DND-41 (cell line): ENCODE results near the gene RSPH6A.
A peak's percentile ranks its signal among the peaks of the same experiment; 100 is the strongest.

Experiments used
- ATAC-seq: fragments of 200-7000 bp; cut with Tn5 transposase; 3 replicates; pipeline ENCODE4 v1.9.1; 2021; ENCODE audit warnings: low read depth; ENCODE audit not compliant: insufficient read depth
- DNase-seq: peaks from one replicate; pipeline ENCODE4 v3.0.0-alpha.2; 2020
- H2AFZ ChIP-seq: 2 replicates; pipeline ENCODE4 v1.6.0; 2012; ENCODE audit warnings: low read depth, low read length
- H3K27ac ChIP-seq: 2 replicates; pipeline ENCODE4 v1.5.1; 2012; ENCODE audit warnings: low read length, inconsistent platforms
- H3K27me3 ChIP-seq: fragments of 200-600 bp; sonication (generic); 2 replicates; pipeline ENCODE4 v1.6.0; 2012; ENCODE audit warnings: low read length, mild to moderate bottlenecking, inconsistent platforms; ENCODE audit not compliant: insufficient read depth, poor library complexity
- H3K36me3 ChIP-seq: 2 replicates; pipeline ENCODE4 v1.5.1; 2012; ENCODE audit warnings: low read length, inconsistent platforms; ENCODE audit not compliant: insufficient read depth
- H3K4me1 ChIP-seq: 2 replicates; pipeline ENCODE4 v1.5.1; 2012; ENCODE audit warnings: mild to moderate bottlenecking, low read length; ENCODE audit not compliant: insufficient read depth
- H3K4me2 ChIP-seq: 2 replicates; pipeline ENCODE4 v1.6.0; 2012; ENCODE audit warnings: mild to moderate bottlenecking, moderate library complexity, low read length, inconsistent platforms; ENCODE audit not compliant: insufficient read depth
- H3K4me3 ChIP-seq, 2 experiments: fragments of 200-600 bp in 1 of 2; shearing (Covaris generic) in 1 of 2; 2 replicates each; pipeline ENCODE4 v1.5.1; 2012 to 2016; ENCODE audit warnings: inconsistent platforms in 2 of 2, low read length in 2 of 2, mild to moderate bottlenecking in 2 of 2, low read depth in 1 of 2, moderate library complexity in 1 of 2
- H3K79me2 ChIP-seq: 2 replicates; pipeline ENCODE4 v1.6.0; 2012; ENCODE audit warnings: low read length, inconsistent platforms; ENCODE audit not compliant: insufficient read depth
- H3K9ac ChIP-seq: 2 replicates; pipeline ENCODE4 v1.6.0; 2012; ENCODE audit warnings: low read depth, mild to moderate bottlenecking, inconsistent platforms, low read length, moderate library complexity
- H3K9me3 ChIP-seq: 2 replicates; pipeline ENCODE4 v1.5.1; 2012; ENCODE audit warnings: low read length, moderate library complexity, mild to moderate bottlenecking, inconsistent platforms; ENCODE audit not compliant: insufficient read depth, severe bottlenecking
- H4K20me1 ChIP-seq: 2 replicates; pipeline ENCODE4 v1.6.0; 2012; ENCODE audit warnings: low read length; ENCODE audit not compliant: insufficient read depth
- EZH2 ChIP-seq: IDR thresholded peaks from 3 replicates; pipeline ENCODE4 v1.6.1; 2012; ENCODE audit warnings: borderline replicate concordance, low read depth, mild to moderate bottlenecking, moderate library complexity, low read length, inconsistent platforms; ENCODE audit not compliant: severe bottlenecking
- TF ChIP-seq, protein P1 (sequence below): IDR thresholded peaks from 2 replicates; pipeline ENCODE4 v1.5.1; 2012; ENCODE audit warnings: borderline replicate concordance, low read length, moderate library complexity, mild to moderate bottlenecking; ENCODE audit not compliant: poor library complexity, severe bottlenecking; ENCODE audit errors: extremely low read depth

RSPH6A gene

DNA sequence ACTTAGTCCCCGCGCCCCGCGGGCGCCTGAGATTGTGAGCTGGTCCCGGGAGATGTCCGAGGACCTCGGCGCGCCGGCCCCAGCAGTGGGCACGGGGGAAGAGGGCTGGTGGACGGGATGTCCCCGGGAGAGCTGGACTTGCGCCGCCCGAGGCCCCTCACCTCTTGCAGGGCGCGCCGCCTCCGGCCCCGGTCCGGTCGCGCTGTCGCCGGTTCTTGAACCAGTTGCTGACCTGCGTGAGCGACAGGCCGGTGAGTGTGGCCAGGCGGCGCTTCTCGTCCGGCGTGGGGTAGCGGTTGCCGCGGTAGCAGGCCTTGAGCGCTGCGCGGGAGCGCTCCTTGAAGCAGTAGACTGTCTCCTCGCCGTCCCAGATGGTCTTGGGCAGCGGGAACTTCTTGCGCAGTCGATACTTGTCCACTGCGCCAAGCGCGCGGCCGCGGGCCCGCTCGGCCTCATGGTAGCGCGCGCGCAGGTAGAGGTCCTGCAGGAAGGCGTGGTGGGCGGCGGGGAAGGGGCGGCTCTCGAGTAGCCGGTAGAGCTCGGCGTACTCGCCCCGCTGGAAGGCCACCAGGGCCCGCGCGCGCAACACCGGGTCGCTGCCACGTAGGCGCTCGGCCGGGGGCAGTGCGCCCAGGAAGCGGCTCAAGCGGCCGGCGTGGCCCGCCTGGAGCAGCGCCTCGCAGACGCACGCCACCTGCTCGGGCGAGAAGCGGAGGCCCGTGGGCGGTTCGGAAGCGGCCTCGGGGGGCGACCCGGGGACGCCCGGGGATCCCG is 47.0 kb downstream of the RSPH6A start:
- Histone ChIP-seq H3K36me3 (peaks cover 2% of the 10 kb centered on the region; the same call in 1 of the 2 replicates), H3K4me3 (peak overlapping the region; percentile 73 to 75; a peak in 3 of 4 replicates), H2AFZ (peak overlapping the region; percentile 79), H3K4me1 (peaks cover 26% of the 10 kb centered on the region), H4K20me1 (0 out of 2 replicates have a peak, but pooled peaks cover 2% of the 10 kb centered on the region), H3K9me3 (no peaks in the 10 kb centered on the region), H3K27me3 (no peaks in the 10 kb centered on the region), H3K9ac (peak overlapping the region; percentile 77), H3K4me2 (peak overlapping the region; percentile 86), H3K79me2 (no peaks in the 10 kb centered on the region), H3K27ac (no peak overlapping the region)
- no peak for TF ChIP-seq EZH2
- TF ChIP-seq, protein P1, sequence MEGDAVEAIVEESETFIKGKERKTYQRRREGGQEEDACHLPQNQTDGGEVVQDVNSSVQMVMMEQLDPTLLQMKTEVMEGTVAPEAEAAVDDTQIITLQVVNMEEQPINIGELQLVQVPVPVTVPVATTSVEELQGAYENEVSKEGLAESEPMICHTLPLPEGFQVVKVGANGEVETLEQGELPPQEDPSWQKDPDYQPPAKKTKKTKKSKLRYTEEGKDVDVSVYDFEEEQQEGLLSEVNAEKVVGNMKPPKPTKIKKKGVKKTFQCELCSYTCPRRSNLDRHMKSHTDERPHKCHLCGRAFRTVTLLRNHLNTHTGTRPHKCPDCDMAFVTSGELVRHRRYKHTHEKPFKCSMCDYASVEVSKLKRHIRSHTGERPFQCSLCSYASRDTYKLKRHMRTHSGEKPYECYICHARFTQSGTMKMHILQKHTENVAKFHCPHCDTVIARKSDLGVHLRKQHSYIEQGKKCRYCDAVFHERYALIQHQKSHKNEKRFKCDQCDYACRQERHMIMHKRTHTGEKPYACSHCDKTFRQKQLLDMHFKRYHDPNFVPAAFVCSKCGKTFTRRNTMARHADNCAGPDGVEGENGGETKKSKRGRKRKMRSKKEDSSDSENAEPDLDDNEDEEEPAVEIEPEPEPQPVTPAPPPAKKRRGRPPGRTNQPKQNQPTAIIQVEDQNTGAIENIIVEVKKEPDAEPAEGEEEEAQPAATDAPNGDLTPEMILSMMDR, result no peak
- no peak for DNase-seq
- ATAC-seq, result no peak

DNA sequence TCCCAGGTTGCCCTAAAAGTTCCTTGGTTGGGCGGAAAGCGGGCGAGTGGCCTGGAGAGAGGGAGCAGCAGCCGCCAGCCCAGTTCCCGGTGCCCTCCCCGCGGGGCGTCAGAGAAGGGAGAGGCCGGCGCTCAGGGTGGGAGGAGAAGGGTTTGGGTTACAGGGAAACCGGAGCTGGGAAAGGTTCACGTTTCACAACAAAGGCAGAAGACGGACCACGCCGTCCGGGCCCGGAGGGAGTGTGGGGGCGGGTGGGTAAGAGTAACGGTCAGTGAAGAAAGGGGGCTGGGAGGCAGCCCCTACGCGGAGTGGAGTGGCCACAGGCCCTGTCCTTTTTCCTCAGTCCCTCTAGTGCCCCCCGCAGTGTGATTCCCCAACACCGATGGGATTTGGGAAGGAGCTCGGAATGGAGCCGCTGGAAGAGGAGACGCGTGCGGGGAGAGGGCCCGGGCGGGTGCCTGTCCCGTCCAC is 47.7 kb downstream of the RSPH6A start:
- no peak overlapping the region for H2AFZ ChIP-seq
- peaks cover 26% of the 10 kb centered on the region for H3K4me1 ChIP-seq
- H3K4me2 ChIP-seq, result peak overlapping the region; percentile 86
- no peaks in the 10 kb centered on the region for H3K79me2 ChIP-seq
- H4K20me1 ChIP-seq, result 0 out of 2 replicates have a peak, but pooled peaks cover 2% of the 10 kb centered on the region
- no peak for ATAC-seq
- no peaks in the 10 kb centered on the region for H3K9me3 ChIP-seq
- peaks cover 2% of the 10 kb centered on the region; the same call in 1 of the 2 replicates for H3K36me3 ChIP-seq
- peak overlapping the region; percentile 77; the same call in 1 of the 2 replicates for H3K9ac ChIP-seq
- TF ChIP-seq EZH2, result no peak
- TF ChIP-seq, protein P1, result no peak
- H3K27me3 ChIP-seq, result no peaks in the 10 kb centered on the region
- no peak overlapping the region; a peak in 1 of 4 replicates for H3K4me3 ChIP-seq
- no peak overlapping the region for H3K27ac ChIP-seq
- no peak for DNase-seq

DNA sequence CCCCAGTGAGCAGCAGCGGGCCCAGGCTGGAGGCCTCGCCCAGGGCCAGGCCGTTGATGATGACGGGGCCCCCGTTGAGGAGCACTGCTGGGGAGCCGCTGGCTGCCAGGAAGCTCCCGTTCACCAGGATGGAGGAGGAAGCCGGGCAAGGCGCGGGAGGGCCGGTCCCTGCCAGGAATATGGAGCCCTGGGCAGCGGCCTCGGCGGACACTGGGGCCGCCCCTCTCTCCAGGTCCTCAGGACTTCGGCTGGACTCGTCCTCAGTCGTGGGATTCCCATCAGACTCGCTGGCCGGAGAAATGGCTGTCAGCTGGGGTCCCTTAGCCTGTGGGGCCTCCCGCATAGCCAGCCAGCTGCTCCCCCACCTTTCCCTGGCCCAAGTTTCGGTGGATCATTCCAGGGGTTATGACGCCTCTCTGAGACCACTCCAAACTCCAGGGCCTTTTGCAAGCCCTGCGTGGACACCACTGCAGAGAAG is 48.2 kb downstream of the RSPH6A start:
- Histone ChIP-seq H3K9ac (no peak overlapping the region), H3K4me2 (peak overlapping the region; percentile 86; the same call in 1 of the 2 replicates), H3K4me3 (no peak overlapping the region), H2AFZ (no peak overlapping the region), H3K4me1 (peaks cover 26% of the 10 kb centered on the region), H3K27ac (no peak overlapping the region), H3K9me3 (no peaks in the 10 kb centered on the region), H3K27me3 (no peaks in the 10 kb centered on the region), H3K79me2 (no peaks in the 10 kb centered on the region), H4K20me1 (0 out of 2 replicates have a peak, but pooled peaks cover 2% of the 10 kb centered on the region), H3K36me3 (peaks cover 2% of the 10 kb centered on the region; the same call in 1 of the 2 replicates)
- TF ChIP-seq, protein P1, result no peak
- no peak for TF ChIP-seq EZH2
- DNase-seq, result no peak
- ATAC-seq, result no peak
